ENCODE results near the gene GAL.
A peak's percentile ranks its signal among the peaks of the same experiment; 100 is the strongest.

The GAL gene

GRCh38 chr11:68683536-68684384 is 584 bp upstream of the GAL start:
- Histone ChIP-seq H3K4ac (ENCODE audit: low read depth, low read length) (no peak overlapping the region), H3K4me2 (ENCODE audit: low read length) (peak overlapping the region; percentile 59), H2AK5ac (ENCODE audit: low read length) (no peak overlapping the region), H2AFZ (ENCODE audit: insufficient read depth, low read length, poor library complexity) (no peak overlapping the region), H3K4me3 (ENCODE audit: low read depth, low read length) (no peak overlapping the region), H2BK120ac (ENCODE audit: insufficient read depth, low read length, poor library complexity) (no peak overlapping the region), H3K79me2 (ENCODE audit: control insufficient read depth, insufficient read depth, low read length, poor library complexity) (no peaks in the 10 kb centered on the region), H3K36me3 (ENCODE audit: control insufficient read depth in 1 of 2, insufficient read depth in 2 of 2, low read length in 2 of 2) (no peaks in the 10 kb centered on the region), H3K27me3 (ENCODE audit: insufficient read depth, low read length) (peaks cover 38% of the 10 kb centered on the region), H3K18ac (ENCODE audit: low read length) (no peak overlapping the region), H3K9me3 (ENCODE audit: insufficient read depth, low read depth, low read length) (peaks cover 7% of the 10 kb centered on the region), H3K23ac (ENCODE audit: low read length) (no peak overlapping the region), H4K91ac (ENCODE audit: low read depth, low read length) (no peak overlapping the region), H3K4me1 (ENCODE audit: control insufficient read depth in 1 of 2, insufficient read depth in 2 of 2, low read length in 2 of 2) (peaks cover 7 to 8% of the 10 kb centered on the region in 2 experiments), H3K14ac (ENCODE audit: low read length) (no peak overlapping the region), H2BK5ac (ENCODE audit: low read depth, low read length, poor library complexity) (no peak overlapping the region), H2BK12ac (ENCODE audit: low read length) (no peak overlapping the region), H4K8ac (ENCODE audit: low read depth, low read length) (no peak overlapping the region), H3K9ac (ENCODE audit: low read length) (no peak overlapping the region), H4K12ac (ENCODE audit: low read depth, low read length) (no peak overlapping the region), H3K79me1 (ENCODE audit: low read length) (no peaks in the 10 kb centered on the region), H3K27ac (ENCODE audit: low read depth, low read length) (no peak overlapping the region)
- WGBS (ENCODE audit: extremely low coverage, insufficient coverage, insufficient read length) = no CpG with 5 or more reads among the region's 37 CpGs
- no peak for DNase-seq

DNA sequence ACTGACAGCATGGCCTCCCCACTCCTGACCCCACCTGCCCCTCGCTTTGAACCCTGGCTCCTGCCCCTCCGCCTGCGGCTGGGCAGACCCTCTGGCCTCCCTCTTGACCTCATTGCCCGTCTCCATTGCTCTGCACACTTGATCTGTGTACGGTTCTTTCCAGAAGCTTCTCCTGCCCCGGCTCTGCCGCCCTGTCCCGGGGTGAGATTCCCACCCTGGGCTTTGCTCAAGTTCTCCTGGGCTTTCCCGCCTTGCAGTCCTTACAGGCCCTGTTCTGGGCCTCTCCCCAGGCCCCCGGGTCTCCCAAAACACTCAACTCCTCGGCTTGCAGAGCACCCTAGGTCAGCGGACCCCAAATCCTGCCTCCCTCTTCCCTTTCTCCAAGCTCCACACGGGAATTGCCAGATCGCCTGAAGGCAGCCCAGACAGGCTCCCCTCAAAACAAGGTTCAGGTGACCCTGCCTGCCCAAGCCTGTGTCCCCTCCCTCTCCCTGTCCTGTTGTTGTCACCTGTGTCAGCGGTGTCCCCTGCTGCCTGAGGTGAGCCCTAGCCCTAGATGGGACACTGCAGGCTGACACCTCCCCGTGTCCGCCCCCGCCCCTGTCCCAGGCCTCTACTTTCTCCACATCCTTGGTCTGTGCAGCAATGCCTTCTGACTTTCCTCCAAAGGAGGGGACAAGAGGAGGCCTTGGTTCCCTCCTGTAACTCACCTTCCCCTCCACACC is 1.5 kb downstream of the GAL start:
- H4K12ac ChIP-seq (ENCODE audit: low read depth, low read length) = no peak overlapping the region
- no peak overlapping the region for H3K4ac ChIP-seq (ENCODE audit: low read depth, low read length)
- H2BK120ac ChIP-seq (ENCODE audit: insufficient read depth, low read length, poor library complexity) = no peak overlapping the region
- no peak overlapping the region for H3K4me3 ChIP-seq (ENCODE audit: low read depth, low read length)
- H3K79me1 ChIP-seq (ENCODE audit: low read length) = no peaks in the 10 kb centered on the region
- no peak overlapping the region for H2AFZ ChIP-seq (ENCODE audit: insufficient read depth, low read length, poor library complexity)
- H3K27me3 ChIP-seq (ENCODE audit: insufficient read depth, low read length) = peaks cover 38% of the 10 kb centered on the region
- no peak overlapping the region for H3K27ac ChIP-seq (ENCODE audit: low read depth, low read length)
- no peak overlapping the region for H3K4me2 ChIP-seq (ENCODE audit: low read length)
- H3K18ac ChIP-seq (ENCODE audit: low read length) = no peak overlapping the region
- no peak overlapping the region for H4K8ac ChIP-seq (ENCODE audit: low read depth, low read length)
- no peak overlapping the region for H4K91ac ChIP-seq (ENCODE audit: low read depth, low read length)
- DNase-seq = no peak
- no peak overlapping the region for H3K9ac ChIP-seq (ENCODE audit: low read length)
- H2BK5ac ChIP-seq (ENCODE audit: low read depth, low read length, poor library complexity) = no peak overlapping the region
- no peaks in the 10 kb centered on the region for H3K79me2 ChIP-seq (ENCODE audit: control insufficient read depth, insufficient read depth, low read length, poor library complexity)
- peaks cover 5% of the 10 kb centered on the region for H3K9me3 ChIP-seq (ENCODE audit: insufficient read depth, low read depth, low read length)
- peaks cover 7 to 8% of the 10 kb centered on the region in 2 experiments for H3K4me1 ChIP-seq (ENCODE audit: control insufficient read depth in 1 of 2, insufficient read depth in 2 of 2, low read length in 2 of 2)
- H2BK12ac ChIP-seq (ENCODE audit: low read length) = no peak overlapping the region
- no peak overlapping the region for H2AK5ac ChIP-seq (ENCODE audit: low read length)
- no peaks in the 10 kb centered on the region for H3K36me3 ChIP-seq (ENCODE audit: control insufficient read depth in 1 of 2, insufficient read depth in 2 of 2, low read length in 2 of 2)
- no peak overlapping the region for H3K23ac ChIP-seq (ENCODE audit: low read length)
- H3K14ac ChIP-seq (ENCODE audit: low read length) = no peak overlapping the region
- no CpG with 5 or more reads among the region's 18 CpGs for WGBS (ENCODE audit: extremely low coverage, insufficient coverage, insufficient read length)

- Histone ChIP-seq H4K8ac (ENCODE audit: low read depth, low read length) (no peak overlapping the region), H3K23ac (ENCODE audit: low read length) (no peak overlapping the region), H2AFZ (ENCODE audit: insufficient read depth, low read length, poor library complexity) (no peak overlapping the region), H3K9me3 (ENCODE audit: insufficient read depth, low read depth, low read length) (peaks cover 5% of the 10 kb centered on the region), H2BK12ac (ENCODE audit: low read length) (no peak overlapping the region), H3K14ac (ENCODE audit: low read length) (no peak overlapping the region), H3K27me3 (ENCODE audit: insufficient read depth, low read length) (peaks cover 38% of the 10 kb centered on the region), H3K4ac (ENCODE audit: low read depth, low read length) (no peak overlapping the region), H3K4me1 (ENCODE audit: control insufficient read depth in 1 of 2, insufficient read depth in 2 of 2, low read length in 2 of 2) (peaks cover 7 to 8% of the 10 kb centered on the region in 2 experiments), H4K91ac (ENCODE audit: low read depth, low read length) (no peak overlapping the region), H2AK5ac (ENCODE audit: low read length) (no peak overlapping the region), H2BK120ac (ENCODE audit: insufficient read depth, low read length, poor library complexity) (no peak overlapping the region), H3K27ac (ENCODE audit: low read depth, low read length) (no peak overlapping the region), H3K4me3 (ENCODE audit: low read depth, low read length) (no peak overlapping the region), H3K9ac (ENCODE audit: low read length) (no peak overlapping the region), H3K79me1 (ENCODE audit: low read length) (no peaks in the 10 kb centered on the region), H4K12ac (ENCODE audit: low read depth, low read length) (no peak overlapping the region), H3K4me2 (ENCODE audit: low read length) (no peak overlapping the region), H3K36me3 (ENCODE audit: control insufficient read depth in 1 of 2, insufficient read depth in 2 of 2, low read length in 2 of 2) (no peaks in the 10 kb centered on the region), H2BK5ac (ENCODE audit: low read depth, low read length, poor library complexity) (no peak overlapping the region), H3K79me2 (ENCODE audit: control insufficient read depth, insufficient read depth, low read length, poor library complexity) (no peaks in the 10 kb centered on the region), H3K18ac (ENCODE audit: low read length) (no peak overlapping the region)
- DNase-seq = no peak
- WGBS (ENCODE audit: extremely low coverage, insufficient coverage, insufficient read length) = no CpG with 5 or more reads among the region's 12 CpGs
These were observed 2.1 kb downstream of the GAL start for GRCh38 chr11:68686486-68686885.

DNA sequence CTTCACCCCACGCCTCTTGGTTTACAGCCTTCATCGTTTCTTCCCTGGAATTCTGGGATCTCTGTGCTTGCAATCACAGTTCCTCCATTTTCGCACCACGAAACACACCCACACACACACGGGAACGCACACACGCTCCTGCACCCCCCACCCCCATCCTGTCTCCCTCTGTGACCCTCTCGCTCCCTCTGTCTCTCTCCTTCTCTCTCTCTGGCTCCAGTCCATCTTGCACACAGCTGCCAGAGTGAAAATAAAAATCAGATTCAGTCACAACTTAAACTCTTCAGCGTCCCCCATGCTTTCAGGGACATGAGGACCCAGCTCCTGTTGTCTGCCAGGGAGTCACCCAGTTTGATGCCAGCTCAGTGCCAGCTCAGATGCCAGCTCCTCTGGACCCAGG is 3.0 kb downstream of the GAL start:
- Histone ChIP-seq H4K8ac (ENCODE audit: low read depth, low read length) (no peak overlapping the region), H2AFZ (ENCODE audit: insufficient read depth, low read length, poor library complexity) (no peak overlapping the region), H4K91ac (ENCODE audit: low read depth, low read length) (no peak overlapping the region), H2BK120ac (ENCODE audit: insufficient read depth, low read length, poor library complexity) (no peak overlapping the region), H3K27me3 (ENCODE audit: insufficient read depth, low read length) (peaks cover 38% of the 10 kb centered on the region), H3K4me1 (ENCODE audit: control insufficient read depth in 1 of 2, insufficient read depth in 2 of 2, low read length in 2 of 2) (peaks cover 7 to 8% of the 10 kb centered on the region in 2 experiments), H3K23ac (ENCODE audit: low read length) (no peak overlapping the region), H3K4me2 (ENCODE audit: low read length) (no peak overlapping the region), H3K4ac (ENCODE audit: low read depth, low read length) (no peak overlapping the region), H3K27ac (ENCODE audit: low read depth, low read length) (no peak overlapping the region), H3K14ac (ENCODE audit: low read length) (no peak overlapping the region), H3K79me1 (ENCODE audit: low read length) (no peaks in the 10 kb centered on the region), H3K36me3 (ENCODE audit: control insufficient read depth in 1 of 2, insufficient read depth in 2 of 2, low read length in 2 of 2) (no peaks in the 10 kb centered on the region), H4K12ac (ENCODE audit: low read depth, low read length) (no peak overlapping the region), H3K4me3 (ENCODE audit: low read depth, low read length) (no peak overlapping the region), H2AK5ac (ENCODE audit: low read length) (no peak overlapping the region), H2BK12ac (ENCODE audit: low read length) (no peak overlapping the region), H3K18ac (ENCODE audit: low read length) (no peak overlapping the region), H3K79me2 (ENCODE audit: control insufficient read depth, insufficient read depth, low read length, poor library complexity) (no peaks in the 10 kb centered on the region), H3K9ac (ENCODE audit: low read length) (no peak overlapping the region), H3K9me3 (ENCODE audit: insufficient read depth, low read depth, low read length) (peaks cover 5% of the 10 kb centered on the region), H2BK5ac (ENCODE audit: low read depth, low read length, poor library complexity) (no peak overlapping the region)
- no CpG with 5 or more reads among the region's 9 CpGs for WGBS (ENCODE audit: extremely low coverage, insufficient coverage, insufficient read length)
- DNase-seq = no peak
